Trophoblast cell (in vitro differentiated cells and primary cell): ENCODE results near the gene SH3TC2.

Experiments
- DNase-seq, 2 donors: peaks; one replicate each; pipeline ENCODE4 v3.0.0-alpha.2; 2016
- H2AFZ ChIP-seq: 2 replicates; pipeline ENCODE4 v1.6.1; 2013; ENCODE audit warnings: low read length, moderate library complexity, mild to moderate bottlenecking; ENCODE audit not compliant: insufficient read depth, poor library complexity
- H2AK5ac ChIP-seq: 2 replicates; pipeline ENCODE4 v1.6.1; 2013; ENCODE audit warnings: mild to moderate bottlenecking, low read length
- H2BK120ac ChIP-seq: 2 replicates; pipeline ENCODE4 v1.6.1; 2013; ENCODE audit warnings: low read length, mild to moderate bottlenecking, moderate library complexity; ENCODE audit not compliant: insufficient read depth, poor library complexity
- H2BK12ac ChIP-seq: 2 replicates; pipeline ENCODE4 v1.6.1; 2013; ENCODE audit warnings: mild to moderate bottlenecking, low read length, moderate library complexity
- H2BK5ac ChIP-seq: 2 replicates; pipeline ENCODE4 v1.6.1; 2013; ENCODE audit warnings: low read length, low read depth, moderate library complexity, mild to moderate bottlenecking; ENCODE audit not compliant: poor library complexity
- H3K14ac ChIP-seq: 2 replicates; pipeline ENCODE4 v1.6.1; 2013; ENCODE audit warnings: mild to moderate bottlenecking, low read length
- H3K18ac ChIP-seq: 2 replicates; pipeline ENCODE4 v1.6.1; 2013; ENCODE audit warnings: mild to moderate bottlenecking, low read length
- H3K23ac ChIP-seq: 2 replicates; pipeline ENCODE4 v1.6.1; 2013; ENCODE audit warnings: low read length
- H3K27ac ChIP-seq: 2 replicates; pipeline ENCODE4 v1.5.1; 2013; ENCODE audit warnings: low read depth, mild to moderate bottlenecking, inconsistent platforms, low read length, moderate library complexity
- H3K27me3 ChIP-seq: 2 replicates; pipeline ENCODE4 v1.6.1; 2013; ENCODE audit warnings: inconsistent platforms, mild to moderate bottlenecking, low read length, moderate library complexity; ENCODE audit not compliant: insufficient read depth
- H3K36me3 ChIP-seq, 2 experiments: 1 replicate in 1 of 2; 2 replicates in 1 of 2; pipeline ENCODE4 v1.6.1; 2013; ENCODE audit warnings: low read length in 2 of 2, mild to moderate bottlenecking in 2 of 2, moderate library complexity in 1 of 2; ENCODE audit not compliant: insufficient read depth in 2 of 2, control insufficient read depth in 1 of 2
- H3K4ac ChIP-seq: 2 replicates; pipeline ENCODE4 v1.6.1; 2013; ENCODE audit warnings: low read depth, mild to moderate bottlenecking, low read length, moderate library complexity
- H3K4me1 ChIP-seq, 2 experiments: 1 replicate in 1 of 2; 2 replicates in 1 of 2; pipeline ENCODE4 v1.6.1; 2013; ENCODE audit warnings: low read length in 2 of 2, mild to moderate bottlenecking in 2 of 2, moderate library complexity in 1 of 2; ENCODE audit not compliant: insufficient read depth in 2 of 2, control insufficient read depth in 1 of 2
- H3K4me2 ChIP-seq: 2 replicates; pipeline ENCODE4 v1.6.1; 2013; ENCODE audit warnings: inconsistent platforms, mild to moderate bottlenecking, low read length, moderate library complexity
- H3K4me3 ChIP-seq: 2 replicates; pipeline ENCODE4 v1.5.1; 2013; ENCODE audit warnings: mild to moderate bottlenecking, low read depth, low read length, inconsistent platforms
- H3K79me1 ChIP-seq: one replicate; pipeline ENCODE4 v1.6.1; 2013; ENCODE audit warnings: low read length
- H3K79me2 ChIP-seq: 2 replicates; pipeline ENCODE4 v1.6.1; 2013; ENCODE audit warnings: low read length, mild to moderate bottlenecking; ENCODE audit not compliant: control insufficient read depth, insufficient read depth, poor library complexity
- H3K9ac ChIP-seq: 2 replicates; pipeline ENCODE4 v1.6.1; 2013; ENCODE audit warnings: mild to moderate bottlenecking, low read length
- H3K9me3 ChIP-seq: 2 replicates; pipeline ENCODE4 v1.6.1; 2013; ENCODE audit warnings: low read depth, mild to moderate bottlenecking, control low read depth, inconsistent platforms, low read length; ENCODE audit not compliant: insufficient read depth
- H4K12ac ChIP-seq: 2 replicates; pipeline ENCODE4 v1.6.1; 2013; ENCODE audit warnings: low read depth, mild to moderate bottlenecking, low read length, moderate library complexity
- H4K8ac ChIP-seq: 2 replicates; pipeline ENCODE4 v1.6.1; 2013; ENCODE audit warnings: low read depth, mild to moderate bottlenecking, low read length, moderate library complexity
- H4K91ac ChIP-seq: one replicate; pipeline ENCODE4 v1.6.1; 2013; ENCODE audit warnings: low read depth, mild to moderate bottlenecking, low read length, moderate library complexity
- WGBS: extraction: QIAGEN DNeasy Blood & Tissue Kit; methylation state at CpG from one replicate; pipeline ENCODE4 v1.1.7; 2013; ENCODE audit warnings: missing lambda C conversion rate; ENCODE audit not compliant: insufficient read length, insufficient coverage; ENCODE audit errors: extremely low coverage; 5-methylcytosine and 5-hydroxymethylcytosine counted together

Gene SH3TC2

DNA sequence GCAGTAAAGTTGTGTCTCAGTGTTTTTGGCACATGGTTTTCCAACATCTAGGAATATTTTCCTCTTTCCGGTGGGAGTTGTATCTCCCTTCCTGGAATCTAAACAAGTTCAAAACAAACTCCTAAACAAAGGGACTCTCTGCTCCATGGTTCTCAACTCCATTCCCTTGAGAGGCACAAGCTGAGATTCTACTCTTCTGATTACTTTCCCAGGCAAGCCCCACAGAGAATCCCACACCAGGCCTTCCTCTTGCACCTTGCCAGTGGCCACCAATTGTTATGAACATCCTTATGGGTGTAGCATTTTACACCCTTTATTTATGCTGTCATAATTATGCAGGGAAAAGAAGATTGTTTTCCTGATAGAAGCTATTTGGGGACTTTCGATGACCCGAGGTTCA is 25.8 kb upstream of the SH3TC2 start:
- Histone ChIP-seq H3K27me3 (no peaks in the 10 kb centered on the region), H4K91ac (no peak overlapping the region), H3K14ac (no peak overlapping the region), H3K4me3 (no peak overlapping the region), H3K27ac (no peak overlapping the region), H4K12ac (no peak overlapping the region), H3K23ac (no peak overlapping the region), H4K8ac (no peak overlapping the region), H2AFZ (no peak overlapping the region), H3K36me3 (no peaks in the 10 kb centered on the region), H3K9me3 (peaks cover 2% of the 10 kb centered on the region), H3K9ac (no peak overlapping the region), H2BK120ac (no peak overlapping the region), H2AK5ac (no peak overlapping the region), H3K79me2 (no peaks in the 10 kb centered on the region), H3K79me1 (no peaks in the 10 kb centered on the region), H3K4me1 (peaks cover 0 to 2% of the 10 kb centered on the region in 2 experiments), H3K4ac (no peak overlapping the region), H2BK5ac (no peak overlapping the region), H3K4me2 (no peak overlapping the region), H3K18ac (no peak overlapping the region), H2BK12ac (no peak overlapping the region)
- WGBS = no CpG with 5 or more reads among the region's 3 CpGs
- no peak for DNase-seq

DNA sequence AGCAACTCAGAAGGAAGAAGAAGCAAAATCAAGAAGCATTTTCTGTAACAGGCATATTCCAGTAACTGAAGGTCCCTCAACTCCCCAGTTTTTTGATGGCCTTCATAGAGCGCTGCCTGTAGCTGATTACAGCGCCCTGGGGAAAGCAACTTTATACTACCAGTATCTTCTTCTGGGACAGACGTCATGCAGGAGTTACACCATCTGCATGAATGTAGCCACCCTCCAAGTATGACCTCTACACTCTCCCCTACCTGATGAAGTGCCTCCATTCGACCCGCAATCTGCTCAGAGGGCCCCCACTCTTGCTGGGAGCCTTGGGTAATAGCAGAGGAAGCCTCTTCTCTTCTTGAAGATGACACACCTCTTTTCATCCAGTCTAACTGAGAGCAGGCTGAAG is 21.0 kb upstream of the SH3TC2 start:
- Histone ChIP-seq H3K9ac (no peak overlapping the region), H2BK120ac (no peak overlapping the region), H3K36me3 (no peaks in the 10 kb centered on the region), H3K9me3 (no peaks in the 10 kb centered on the region), H3K23ac (no peak overlapping the region), H4K12ac (no peak overlapping the region), H3K4me2 (no peak overlapping the region), H3K18ac (no peak overlapping the region), H2AK5ac (no peak overlapping the region), H3K4me3 (no peak overlapping the region), H3K27me3 (no peaks in the 10 kb centered on the region), H2BK5ac (no peak overlapping the region), H3K14ac (no peak overlapping the region), H2AFZ (no peak overlapping the region), H4K91ac (no peak overlapping the region), H2BK12ac (no peak overlapping the region), H3K4me1 (peaks cover 0 to 2% of the 10 kb centered on the region in 2 experiments), H3K4ac (no peak overlapping the region), H4K8ac (no peak overlapping the region), H3K27ac (no peak overlapping the region), H3K79me1 (no peaks in the 10 kb centered on the region), H3K79me2 (no peaks in the 10 kb centered on the region)
- DNase-seq = peak; percentile 76 to 88
- no CpG with 5 or more reads among the region's 5 CpGs for WGBS

GRCh38 chr5:149082271-149082670 is 19.4 kb upstream of the SH3TC2 start:
- Histone ChIP-seq H3K79me1 (no peaks in the 10 kb centered on the region), H3K23ac (no peak overlapping the region), H3K4ac (no peak overlapping the region), H3K14ac (no peak overlapping the region), H2AK5ac (no peak overlapping the region), H4K12ac (no peak overlapping the region), H3K18ac (no peak overlapping the region), H3K27ac (no peak overlapping the region), H3K4me1 (peaks cover 0 to 2% of the 10 kb centered on the region in 2 experiments), H4K91ac (no peak overlapping the region), H2AFZ (no peak overlapping the region), H2BK12ac (no peak overlapping the region), H3K36me3 (no peaks in the 10 kb centered on the region), H2BK120ac (no peak overlapping the region), H3K4me3 (no peak overlapping the region), H3K79me2 (no peaks in the 10 kb centered on the region), H2BK5ac (no peak overlapping the region), H3K4me2 (no peak overlapping the region), H4K8ac (no peak overlapping the region), H3K9me3 (no peaks in the 10 kb centered on the region), H3K9ac (no peak overlapping the region), H3K27me3 (no peaks in the 10 kb centered on the region)
- no peak for DNase-seq

GRCh38 chr5:149080294-149080693 is 17.4 kb upstream of the SH3TC2 start:
- Histone ChIP-seq H2BK5ac (no peak overlapping the region), H3K23ac (no peak overlapping the region), H3K27me3 (no peaks in the 10 kb centered on the region), H3K9me3 (no peaks in the 10 kb centered on the region), H3K4me2 (no peak overlapping the region), H3K36me3 (no peaks in the 10 kb centered on the region), H3K14ac (no peak overlapping the region), H2AK5ac (no peak overlapping the region), H3K79me2 (no peaks in the 10 kb centered on the region), H4K8ac (no peak overlapping the region), H2BK12ac (no peak overlapping the region), H4K12ac (no peak overlapping the region), H3K79me1 (no peaks in the 10 kb centered on the region), H3K27ac (no peak overlapping the region), H3K4ac (no peak overlapping the region), H4K91ac (no peak overlapping the region), H3K9ac (no peak overlapping the region), H2AFZ (no peak overlapping the region), H3K4me1 (no peaks in the 10 kb centered on the region), H3K18ac (no peak overlapping the region), H3K4me3 (no peak overlapping the region), H2BK120ac (no peak overlapping the region)
- no CpG with 5 or more reads among the region's 4 CpGs for WGBS
- peak in 1 of 2 donors; percentile 60 for DNase-seq

DNA sequence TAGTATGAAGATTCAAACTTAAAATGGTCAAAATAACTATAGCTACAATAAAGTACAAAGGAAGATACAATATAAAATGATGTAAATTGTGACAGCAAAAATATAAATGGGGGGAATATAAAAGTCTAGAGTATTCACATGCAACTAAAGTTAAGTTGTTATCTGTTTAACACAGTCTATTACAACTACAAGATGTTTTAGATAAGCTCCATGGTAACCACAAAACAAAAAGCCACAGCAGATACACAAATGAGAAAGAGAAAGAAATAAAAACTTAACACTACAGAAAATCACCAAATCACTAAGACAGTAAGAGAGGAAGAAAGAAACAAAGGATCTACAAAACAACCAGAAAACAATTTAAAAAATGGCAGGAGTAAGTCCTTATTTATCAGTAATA is 17.0 kb upstream of the SH3TC2 start:
- H4K91ac ChIP-seq = no peak overlapping the region
- H3K4me2 ChIP-seq = no peak overlapping the region
- H4K12ac ChIP-seq = no peak overlapping the region
- no peaks in the 10 kb centered on the region for H3K27me3 ChIP-seq
- H3K4me1 ChIP-seq = no peaks in the 10 kb centered on the region
- peak in 1 of 2 donors; percentile 91 for DNase-seq
- H3K4me3 ChIP-seq = no peak overlapping the region
- no peak overlapping the region for H3K23ac ChIP-seq
- no peaks in the 10 kb centered on the region for H3K79me1 ChIP-seq
- H3K9me3 ChIP-seq = no peaks in the 10 kb centered on the region
- no peak overlapping the region for H2AK5ac ChIP-seq
- no peak overlapping the region for H2BK120ac ChIP-seq
- H3K27ac ChIP-seq = no peak overlapping the region
- no peak overlapping the region for H3K18ac ChIP-seq
- no peak overlapping the region for H4K8ac ChIP-seq
- H3K4ac ChIP-seq = no peak overlapping the region
- H3K9ac ChIP-seq = no peak overlapping the region
- no peak overlapping the region for H2BK5ac ChIP-seq
- no peak overlapping the region for H2AFZ ChIP-seq
- no peaks in the 10 kb centered on the region for H3K79me2 ChIP-seq
- H3K14ac ChIP-seq = no peak overlapping the region
- H3K36me3 ChIP-seq = no peaks in the 10 kb centered on the region
- no peak overlapping the region for H2BK12ac ChIP-seq
